Esophagus (tissue), 2 donors: ENCODE measurements around the gene KLK13. TPM values are rescaled to one million over a fixed set of nuclear protein-coding genes. Genes with fewer than 3 reads are reported as not detected.

Source experiments
- H3K27ac ChIP-seq, 2 donors: one replicate each; pipeline ENCODE4 v1.5.1; 2013; ENCODE audit warnings: low read depth in 2 of 2, mild to moderate bottlenecking in 2 of 2, inconsistent platforms in 1 of 2, low read length in 1 of 2, moderate library complexity in 1 of 2
- H3K27me3 ChIP-seq, 2 donors: one replicate each; pipeline ENCODE4 v1.6.1; 2013; ENCODE audit warnings: low read length in 2 of 2, control low read depth in 1 of 2, mild to moderate bottlenecking in 1 of 2; ENCODE audit not compliant: insufficient read depth in 2 of 2, control insufficient read depth in 1 of 2
- H3K36me3 ChIP-seq, 2 donors: one replicate each; pipeline ENCODE4 v1.6.1; 2013; ENCODE audit warnings: low read length in 1 of 2; ENCODE audit not compliant: control insufficient read depth in 2 of 2, insufficient read depth in 2 of 2
- H3K4me1 ChIP-seq, 2 donors: one replicate each; pipeline ENCODE4 v1.6.1; 2013; ENCODE audit warnings: low read length in 1 of 2; ENCODE audit not compliant: control insufficient read depth in 2 of 2, insufficient read depth in 2 of 2
- H3K4me3 ChIP-seq, 2 donors: one replicate each; pipeline ENCODE4 v1.5.1; 2013; ENCODE audit warnings: low read length in 2 of 2, mild to moderate bottlenecking in 2 of 2, low read depth in 1 of 2, moderate library complexity in 1 of 2
- H3K9me3 ChIP-seq, 2 donors: one replicate each; pipeline ENCODE4 v1.6.1; 2013; ENCODE audit warnings: mild to moderate bottlenecking in 2 of 2, low read depth in 1 of 2, low read length in 1 of 2, moderate library complexity in 1 of 2; ENCODE audit not compliant: control insufficient read depth in 2 of 2, insufficient read depth in 1 of 2
- WGBS, 2 donors: extraction: QIAGEN DNeasy Blood & Tissue Kit; methylation state at CpG; one replicate each; pipeline ENCODE4 v1.1.7; 2013; 5-methylcytosine and 5-hydroxymethylcytosine counted together
- polyA plus RNA-seq, 2 donors: library from polyadenylated mRNA; stranded (reverse); fragments of 200-250 nt; gene quantifications; one replicate each; pipeline ENCODE4 v1.2.3, GENCODE V29; 2013
- donor health status: healthy with polysubstance abuse.
- donor health status: Bipolar disorder and iron deficiency.

The KLK13 gene
- polyA plus RNA-seq, 2 donors: 406 to 1,038 TPM

- no peaks in the 10 kb centered on the region for H3K9me3 ChIP-seq
- no peak overlapping the region for H3K4me3 ChIP-seq
- no peaks in the 10 kb centered on the region for H3K27me3 ChIP-seq
- H3K36me3 ChIP-seq: peaks cover 0 to 7% of the 10 kb centered on the region in 2 donors
- H3K27ac ChIP-seq: peak overlapping the region; percentile 11 to 88
- WGBS, 2 donors: 68 to 71% methylated on average over 22 of the region's 22 CpGs
- H3K4me1 ChIP-seq: peaks cover 2 to 9% of the 10 kb centered on the region in 2 donors
Measured at GRCh38 chr19:51093510-51094345, 28.8 kb upstream of the KLK13 start.

- peaks cover 0 to 4% of the 10 kb centered on the region in 2 donors for H3K36me3 ChIP-seq
- no peak overlapping the region for H3K4me3 ChIP-seq
- H3K9me3 ChIP-seq: no peaks in the 10 kb centered on the region
- H3K27me3 ChIP-seq: no peaks in the 10 kb centered on the region
- H3K4me1 ChIP-seq: peaks cover 2 to 9% of the 10 kb centered on the region in 2 donors
- WGBS, 2 donors: 59% methylated on average over 8 of the region's 8 CpGs
- H3K27ac ChIP-seq: peak overlapping the region in 1 of 2 donors; percentile 88
Measured at GRCh38 chr19:51093101-51093500, 28.2 kb upstream of the KLK13 start.

GRCh38 chr19:51091895-51092873 is 27.3 kb upstream of the KLK13 start:
- no peak overlapping the region for H3K4me3 ChIP-seq
- H3K9me3 ChIP-seq: no peaks in the 10 kb centered on the region
- no peaks in the 10 kb centered on the region for H3K27me3 ChIP-seq
- WGBS, 2 donors: 41 to 42% methylated on average over 15 to 16 of the region's 16 CpGs
- H3K27ac ChIP-seq: peak overlapping the region; percentile 47 to 88
- peaks cover 2 to 9% of the 10 kb centered on the region in 2 donors for H3K4me1 ChIP-seq
- no peaks in the 10 kb centered on the region for H3K36me3 ChIP-seq

- no peaks in the 10 kb centered on the region for H3K27me3 ChIP-seq
Measured at GRCh38 chr19:51091126-51091525, 26.2 kb upstream of the KLK13 start.

GRCh38 chr19:51090471-51090870 is 25.6 kb upstream of the KLK13 start:
- Histone ChIP-seq H3K36me3 (no peaks in the 10 kb centered on the region), H3K27me3 (no peaks in the 10 kb centered on the region), H3K4me3 (no peak overlapping the region), H3K9me3 (no peaks in the 10 kb centered on the region), H3K27ac (no peak overlapping the region), H3K4me1 (peaks cover 0 to 6% of the 10 kb centered on the region in 2 donors)
- 71 to 72% methylated on average over 8 of the region's 8 CpGs for WGBS, 2 donors

More at GRCh38 chr19:51091126-51091525, 26.2 kb upstream of the KLK13 start:
- H3K9me3 ChIP-seq: no peaks in the 10 kb centered on the region
- no peaks in the 10 kb centered on the region for H3K36me3 ChIP-seq
- no peak overlapping the region for H3K4me3 ChIP-seq
- H3K4me1 ChIP-seq: peaks cover 0 to 6% of the 10 kb centered on the region in 2 donors
- H3K27ac ChIP-seq: no peak overlapping the region
- 80 to 82% methylated on average over 10 of the region's 10 CpGs for WGBS, 2 donors

- WGBS, 2 donors: 84 to 88% methylated on average over 17 of the region's 17 CpGs
Measured at GRCh38 chr19:51089786-51090185, 24.9 kb upstream of the KLK13 start.

GRCh38 chr19:51086153-51086850 is 21.4 kb upstream of the KLK13 start:
- Histone ChIP-seq H3K36me3 (no peaks in the 10 kb centered on the region), H3K4me1 (no peaks in the 10 kb centered on the region), H3K4me3 (no peak overlapping the region), H3K27me3 (no peaks in the 10 kb centered on the region), H3K27ac (no peak overlapping the region), H3K9me3 (no peaks in the 10 kb centered on the region)
- WGBS, 2 donors: 77 to 88% methylated on average over 18 of the region's 18 CpGs

More at GRCh38 chr19:51089786-51090185, 24.9 kb upstream of the KLK13 start:
- Histone ChIP-seq H3K4me3 (no peak overlapping the region), H3K36me3 (no peaks in the 10 kb centered on the region), H3K4me1 (peaks cover 0 to 6% of the 10 kb centered on the region in 2 donors), H3K9me3 (no peaks in the 10 kb centered on the region), H3K27ac (no peak overlapping the region), H3K27me3 (no peaks in the 10 kb centered on the region)

- Histone ChIP-seq H3K27me3 (no peaks in the 10 kb centered on the region), H3K36me3 (no peaks in the 10 kb centered on the region), H3K4me1 (peaks cover 2% of the 10 kb centered on the region in 2 donors), H3K27ac (no peak overlapping the region), H3K9me3 (no peaks in the 10 kb centered on the region), H3K4me3 (no peak overlapping the region)
- 63 to 81% methylated on average over 5 to 7 of the region's 7 CpGs for WGBS, 2 donors
Measured at GRCh38 chr19:51084505-51084904, 19.6 kb upstream of the KLK13 start.

GRCh38 chr19:51083783-51084182 is 18.9 kb upstream of the KLK13 start:
- no peaks in the 10 kb centered on the region for H3K36me3 ChIP-seq
- H3K4me3 ChIP-seq: no peak overlapping the region
- WGBS, 2 donors: 76 to 84% methylated on average over 14 of the region's 14 CpGs
- H3K27ac ChIP-seq: no peak overlapping the region
- no peaks in the 10 kb centered on the region for H3K9me3 ChIP-seq
- peaks cover 4 to 5% of the 10 kb centered on the region in 2 donors for H3K4me1 ChIP-seq
- no peaks in the 10 kb centered on the region for H3K27me3 ChIP-seq
